A673 (cell line): ENCODE measurements around the gene GGN.

Experiments
- CTCF ChIP-seq: fragments of 300-800, 200-600 bp; sonication (generic); conservative IDR thresholded peaks from 2 replicates; pipeline ENCODE4 v1.5.1; 2017; ENCODE audit warnings: low read depth, mild to moderate bottlenecking, antibody characterized with exemption, low read length, moderate library complexity, mixed read lengths
- EZH2 ChIP-seq: fragments of 200-600 bp; sonication (generic); IDR thresholded peaks from 2 replicates; pipeline ENCODE4 v1.6.1; 2017; ENCODE audit warnings: borderline replicate concordance, low read depth, mild to moderate bottlenecking, mixed read lengths, antibody characterized with exemption, low read length; ENCODE audit not compliant: poor library complexity, severe bottlenecking

GRCh38 chr19:38369584-38369983 is 18.2 kb downstream of the GGN start:
- TF ChIP-seq CTCF (no peak), EZH2 (no peak)
